HL-60 (cell line): ENCODE data around the gene CCL13.

ENCODE experiments used
- CTCF ChIP-seq: IDR thresholded peaks from one replicate; pipeline ENCODE4 v1.5.1; 2011; ENCODE audit warnings: low read length, control low read depth, inconsistent platforms; ENCODE audit not compliant: insufficient read depth
- GABPA ChIP-seq: IDR thresholded peaks from 2 replicates; pipeline ENCODE4 v1.6.1; 2012; ENCODE audit warnings: low read depth
- POLR2AphosphoS5 ChIP-seq: IDR thresholded peaks from 2 replicates; pipeline ENCODE4 v1.6.1; 2012; ENCODE audit warnings: low read depth
- REST ChIP-seq: IDR thresholded peaks from 2 replicates; pipeline ENCODE4 v1.6.1; 2012; ENCODE audit warnings: low read depth; ENCODE audit not compliant: insufficient replicate concordance

DNA sequence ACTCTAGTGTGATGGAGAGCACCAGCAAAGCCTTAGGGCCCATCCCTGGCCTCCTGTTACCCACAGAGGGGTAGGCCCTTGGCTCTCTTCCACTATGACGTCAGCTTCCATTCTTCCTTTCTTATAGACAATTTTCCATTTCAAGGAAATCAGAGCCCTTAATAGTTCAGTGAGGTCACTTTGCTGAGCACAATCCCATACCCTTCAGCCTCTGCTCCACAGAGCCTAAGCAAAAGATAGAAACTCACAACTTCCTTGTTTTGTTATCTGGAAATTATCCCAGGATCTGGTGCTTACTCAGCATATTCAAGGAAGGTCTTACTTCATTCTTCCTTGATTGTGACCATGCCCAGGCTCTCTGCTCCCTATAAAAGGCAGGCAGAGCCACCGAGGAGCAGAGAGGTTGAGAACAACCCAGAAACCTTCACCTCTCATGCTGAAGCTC lies 37.2 kb upstream of the CCL13 start, which contains the start of gene CCL8:
- TF ChIP-seq CTCF (no peak), REST (no peak), GABPA (no peak), POLR2AphosphoS5 (no peak)
